Measurements from ENCODE around the gene KDM1A. TPM values are rescaled to one million over a fixed set of nuclear protein-coding genes. Genes with fewer than 3 reads are reported as not detected.
A peak's percentile ranks its signal among the peaks of the same experiment; 100 is the strongest.

Gene KDM1A
- total RNA-seq, 2 donors from 2014 or later: 23.4 to 44.1 TPM

- no peak for DNase-seq (ENCODE audit: low spot score)
These were observed 78.0 kb downstream of the KDM1A start for GRCh38 chr1:23097316-23097715.

GRCh38 chr1:23098463-23099170 lies 79.3 kb downstream of the KDM1A start:
- Histone ChIP-seq H3K27ac (no peak overlapping the region), H3K36me3 (peaks cover 8% of the 10 kb centered on the region), H3K4me1 (ENCODE audit: control insufficient read depth in 1 of 2, low read depth in 2 of 2) (peaks cover 44 to 56% of the 10 kb centered on the region in 2 donors), H3K4me3 (peak overlapping the region; percentile 39), H3K27me3 (replicated peaks; ENCODE audit: insufficient read depth) (no peaks in the 10 kb centered on the region), H3K9me3 (no peaks in the 10 kb centered on the region)
- peak; percentile 95 for TF ChIP-seq CTCF (IDR thresholded peaks at IDR 0.05)
- DNase-seq (ENCODE audit: low spot score) (no peak), ATAC-seq (ENCODE audit: insufficient number of reproducible peaks, low FRiP score, low read depth) (peak; percentile 74)

More at GRCh38 chr1:23097316-23097715, 78.0 kb downstream of the KDM1A start:
- no peak for TF ChIP-seq CTCF (IDR thresholded peaks at IDR 0.05)
- ATAC-seq (ENCODE audit: insufficient number of reproducible peaks, low FRiP score, low read depth): no peak
- Histone ChIP-seq H3K4me1 (ENCODE audit: control insufficient read depth in 1 of 2, low read depth in 2 of 2) (peaks cover 34 to 44% of the 10 kb centered on the region in 2 donors), H3K9me3 (no peaks in the 10 kb centered on the region), H3K4me3 (no peak overlapping the region), H3K27ac (no peak overlapping the region), H3K36me3 (peaks cover 19% of the 10 kb centered on the region), H3K27me3 (replicated peaks; ENCODE audit: insufficient read depth) (no peaks in the 10 kb centered on the region)

DNA sequence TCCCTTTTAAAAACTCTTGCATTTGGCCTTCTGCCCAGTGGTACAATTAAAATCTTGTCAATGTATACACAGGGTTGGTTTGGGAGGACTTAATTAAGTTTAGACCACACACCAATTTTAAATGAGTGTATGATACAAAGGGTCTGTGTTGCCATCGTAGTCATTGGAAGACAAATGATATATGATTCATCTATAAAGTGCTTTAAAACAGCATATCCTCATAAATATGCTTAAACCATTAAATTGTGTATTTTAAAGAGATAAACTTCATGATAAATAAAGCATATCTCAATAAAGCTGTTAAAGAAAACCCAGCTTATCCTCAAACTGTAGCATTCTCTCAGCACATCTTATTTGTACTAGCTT lies 79.9 kb downstream of the KDM1A start:
- Histone ChIP-seq H3K9me3 (no peaks in the 10 kb centered on the region), H3K27me3 (replicated peaks; ENCODE audit: insufficient read depth) (no peaks in the 10 kb centered on the region), H3K4me3 (peak overlapping the region; percentile 39), H3K27ac (no peak overlapping the region), H3K4me1 (ENCODE audit: control insufficient read depth in 1 of 2, low read depth in 2 of 2) (peaks cover 44 to 56% of the 10 kb centered on the region in 2 donors), H3K36me3 (peaks cover 2% of the 10 kb centered on the region)
- TF ChIP-seq CTCF (IDR thresholded peaks at IDR 0.05): no peak
- ATAC-seq (ENCODE audit: insufficient number of reproducible peaks, low FRiP score, low read depth) (no peak), DNase-seq (ENCODE audit: low spot score) (no peak)

GRCh38 chr1:23100074-23100748 lies 80.9 kb downstream of the KDM1A start:
- DNase-seq (ENCODE audit: low spot score): no peak
- TF ChIP-seq CTCF (IDR thresholded peaks at IDR 0.05): no peak

GRCh38 chr1:23101101-23101827 lies 82.0 kb downstream of the KDM1A start:
- TF ChIP-seq CTCF (IDR thresholded peaks at IDR 0.05): no peak
- H3K27ac ChIP-seq: peak overlapping the region in 1 of 2 donors; percentile 36
- ATAC-seq (ENCODE audit: insufficient number of reproducible peaks, low FRiP score, low read depth) (no peak), DNase-seq (ENCODE audit: low spot score) (no peak)
- no peaks in the 10 kb centered on the region for H3K9me3 ChIP-seq
- H3K4me1 ChIP-seq (ENCODE audit: control insufficient read depth in 1 of 2, low read depth in 2 of 2): peaks cover 44 to 56% of the 10 kb centered on the region in 2 donors
- H3K27me3 ChIP-seq (replicated peaks; ENCODE audit: insufficient read depth): no peaks in the 10 kb centered on the region
- H3K4me3 ChIP-seq: no peak overlapping the region
- H3K36me3 ChIP-seq: no peaks in the 10 kb centered on the region

More at GRCh38 chr1:23100074-23100748, 80.9 kb downstream of the KDM1A start:
- Histone ChIP-seq H3K36me3 (no peaks in the 10 kb centered on the region), H3K4me3 (no peak overlapping the region), H3K4me1 (ENCODE audit: control insufficient read depth in 1 of 2, low read depth in 2 of 2) (peaks cover 44 to 56% of the 10 kb centered on the region in 2 donors), H3K27me3 (replicated peaks; ENCODE audit: insufficient read depth) (no peaks in the 10 kb centered on the region), H3K9me3 (no peaks in the 10 kb centered on the region), H3K27ac (peak overlapping the region; percentile 28 to 39)
- ATAC-seq (ENCODE audit: insufficient number of reproducible peaks, low FRiP score, low read depth): no peak

All from thoracic aorta (tissue), 2 donors.